PFSK-1 (cell line): Measurements from ENCODE around the gene MPP2.

ENCODE experiments used
- FOXP2 ChIP-seq: optimal IDR thresholded peaks from 2 replicates; pipeline ENCODE3; 2011; ENCODE audit warnings: borderline replicate concordance, control low read depth, inconsistent platforms; ENCODE audit not compliant: insufficient read depth; ENCODE audit errors: extremely low read length, extremely low read depth
- POLR2AphosphoS5 ChIP-seq: IDR thresholded peaks from 2 replicates; pipeline ENCODE4 v1.6.1; 2012; ENCODE audit warnings: low read depth, mild to moderate bottlenecking, control low read depth, low read length, moderate library complexity
- SIN3A ChIP-seq: IDR thresholded peaks from 2 replicates; pipeline ENCODE4 v1.6.1; 2012; ENCODE audit warnings: mild to moderate bottlenecking, low read length, moderate library complexity, borderline replicate concordance; ENCODE audit not compliant: insufficient read depth
- TAF1 ChIP-seq: IDR thresholded peaks from 2 replicates; pipeline ENCODE4 v1.6.1; 2012; ENCODE audit warnings: low read length, control low read depth, borderline replicate concordance; ENCODE audit not compliant: insufficient read depth
- TF ChIP-seq, protein P1 (sequence below), 2 experiments: IDR thresholded peaks; 2 replicates each; pipeline versions ENCODE4 v1.6.1 to v1.8.0; 2011 to 2012; ENCODE audit warnings: low read depth in 2 of 2, low read length in 2 of 2, control low read depth in 1 of 2, inconsistent platforms in 1 of 2, mild to moderate bottlenecking in 1 of 2, moderate library complexity in 1 of 2; ENCODE audit not compliant: insufficient read depth in 1 of 2

The MPP2 gene

DNA sequence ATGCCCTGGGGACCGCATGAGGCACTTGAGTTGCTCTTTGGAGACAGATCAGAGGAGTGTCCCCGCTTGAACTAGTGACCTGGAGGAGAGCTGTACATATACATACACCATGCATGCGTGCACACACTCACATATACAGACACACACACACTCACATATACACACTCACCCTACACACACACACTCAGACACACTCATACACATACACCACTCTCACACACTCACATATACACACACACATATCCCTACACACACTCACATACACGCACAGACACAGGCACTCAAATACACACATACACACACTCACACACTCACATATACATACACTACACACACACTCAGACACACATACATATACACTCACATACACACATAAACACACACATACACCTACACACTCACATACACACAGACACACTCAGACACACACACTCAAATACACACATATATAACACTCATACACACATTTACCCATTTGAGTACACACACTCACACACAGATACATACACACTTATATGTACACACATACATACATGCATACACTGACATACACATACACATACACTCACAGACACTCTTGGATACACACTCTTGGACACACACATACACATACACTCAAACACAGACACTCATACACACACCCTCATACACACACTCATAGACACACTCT lies 5.4 kb upstream of the MPP2 start:
- no peak for TF ChIP-seq FOXP2
- TF ChIP-seq, protein P1, sequence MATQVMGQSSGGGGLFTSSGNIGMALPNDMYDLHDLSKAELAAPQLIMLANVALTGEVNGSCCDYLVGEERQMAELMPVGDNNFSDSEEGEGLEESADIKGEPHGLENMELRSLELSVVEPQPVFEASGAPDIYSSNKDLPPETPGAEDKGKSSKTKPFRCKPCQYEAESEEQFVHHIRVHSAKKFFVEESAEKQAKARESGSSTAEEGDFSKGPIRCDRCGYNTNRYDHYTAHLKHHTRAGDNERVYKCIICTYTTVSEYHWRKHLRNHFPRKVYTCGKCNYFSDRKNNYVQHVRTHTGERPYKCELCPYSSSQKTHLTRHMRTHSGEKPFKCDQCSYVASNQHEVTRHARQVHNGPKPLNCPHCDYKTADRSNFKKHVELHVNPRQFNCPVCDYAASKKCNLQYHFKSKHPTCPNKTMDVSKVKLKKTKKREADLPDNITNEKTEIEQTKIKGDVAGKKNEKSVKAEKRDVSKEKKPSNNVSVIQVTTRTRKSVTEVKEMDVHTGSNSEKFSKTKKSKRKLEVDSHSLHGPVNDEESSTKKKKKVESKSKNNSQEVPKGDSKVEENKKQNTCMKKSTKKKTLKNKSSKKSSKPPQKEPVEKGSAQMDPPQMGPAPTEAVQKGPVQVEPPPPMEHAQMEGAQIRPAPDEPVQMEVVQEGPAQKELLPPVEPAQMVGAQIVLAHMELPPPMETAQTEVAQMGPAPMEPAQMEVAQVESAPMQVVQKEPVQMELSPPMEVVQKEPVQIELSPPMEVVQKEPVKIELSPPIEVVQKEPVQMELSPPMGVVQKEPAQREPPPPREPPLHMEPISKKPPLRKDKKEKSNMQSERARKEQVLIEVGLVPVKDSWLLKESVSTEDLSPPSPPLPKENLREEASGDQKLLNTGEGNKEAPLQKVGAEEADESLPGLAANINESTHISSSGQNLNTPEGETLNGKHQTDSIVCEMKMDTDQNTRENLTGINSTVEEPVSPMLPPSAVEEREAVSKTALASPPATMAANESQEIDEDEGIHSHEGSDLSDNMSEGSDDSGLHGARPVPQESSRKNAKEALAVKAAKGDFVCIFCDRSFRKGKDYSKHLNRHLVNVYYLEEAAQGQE (IDR thresholded peaks at IDR 0.05; ENCODE audit: insufficient read depth in 1 of 2, low read depth in 2 of 2, low read length in 2 of 2): no peak
- no peak for TF ChIP-seq TAF1
- TF ChIP-seq SIN3A: no peak
- no peak for TF ChIP-seq POLR2AphosphoS5

DNA sequence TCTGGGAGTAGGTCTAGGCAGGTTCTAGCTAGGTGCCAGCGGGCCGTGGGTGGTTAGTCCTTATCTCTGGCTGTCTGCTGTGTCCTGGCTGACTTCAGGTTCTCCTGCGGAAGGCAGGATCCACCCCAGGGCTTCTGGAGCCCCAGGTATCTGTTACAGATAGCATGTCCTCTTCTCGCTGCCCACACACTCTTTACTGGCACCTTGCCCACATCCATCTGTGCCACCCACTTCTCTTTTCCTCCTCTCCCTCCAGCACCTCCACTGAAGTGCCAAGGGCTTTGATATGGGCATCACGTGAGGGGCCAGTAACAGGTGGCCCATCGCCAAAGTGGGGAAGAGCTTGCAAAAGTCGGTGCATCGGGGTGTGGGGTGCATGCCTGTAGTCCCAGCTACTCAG lies 4.6 kb upstream of the MPP2 start:
- TF ChIP-seq FOXP2: no peak
- TF ChIP-seq, protein P1 (IDR thresholded peaks at IDR 0.05; ENCODE audit: insufficient read depth in 1 of 2, low read depth in 2 of 2, low read length in 2 of 2): no peak
- TF ChIP-seq TAF1: no peak
- no peak for TF ChIP-seq POLR2AphosphoS5
- no peak for TF ChIP-seq SIN3A

DNA sequence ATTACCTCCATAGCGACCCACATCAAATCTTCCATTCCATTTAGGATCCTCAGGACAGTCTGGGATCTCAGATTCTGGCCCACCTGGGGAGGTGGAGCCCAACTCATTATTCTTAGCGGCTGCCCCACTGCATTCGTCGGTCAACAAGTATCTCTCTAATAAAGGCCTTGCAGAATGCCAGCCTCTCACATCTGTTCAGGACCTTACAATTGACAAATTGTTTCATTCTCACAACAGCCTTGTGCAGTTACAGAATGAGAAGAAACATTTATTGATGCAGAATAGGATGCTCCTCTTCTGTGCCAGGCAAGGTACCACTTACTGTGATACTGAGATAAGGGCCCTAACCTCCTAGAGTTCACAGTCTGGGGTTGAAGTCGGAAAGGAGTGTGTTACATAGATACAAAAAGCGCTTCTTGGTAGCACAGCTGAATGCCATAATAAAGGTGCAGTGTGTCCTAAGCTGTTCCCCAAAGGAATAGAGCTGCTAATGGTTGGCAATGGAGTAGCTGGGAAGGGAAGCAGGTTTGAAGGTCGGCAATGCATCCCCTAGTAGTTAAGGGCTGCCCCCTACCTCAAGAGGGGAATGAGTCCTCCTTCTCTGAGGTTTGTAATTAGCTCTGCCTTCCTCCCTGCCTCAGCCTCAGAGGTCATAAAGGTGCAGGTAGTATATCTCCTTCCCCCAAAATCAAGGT lies 2.3 kb upstream of the MPP2 start:
- no peak for TF ChIP-seq TAF1
- TF ChIP-seq SIN3A: no peak
- TF ChIP-seq, protein P1 (IDR thresholded peaks at IDR 0.05; ENCODE audit: insufficient read depth in 1 of 2, low read depth in 2 of 2, low read length in 2 of 2): no peak
- TF ChIP-seq POLR2AphosphoS5: no peak
- TF ChIP-seq FOXP2: no peak

DNA sequence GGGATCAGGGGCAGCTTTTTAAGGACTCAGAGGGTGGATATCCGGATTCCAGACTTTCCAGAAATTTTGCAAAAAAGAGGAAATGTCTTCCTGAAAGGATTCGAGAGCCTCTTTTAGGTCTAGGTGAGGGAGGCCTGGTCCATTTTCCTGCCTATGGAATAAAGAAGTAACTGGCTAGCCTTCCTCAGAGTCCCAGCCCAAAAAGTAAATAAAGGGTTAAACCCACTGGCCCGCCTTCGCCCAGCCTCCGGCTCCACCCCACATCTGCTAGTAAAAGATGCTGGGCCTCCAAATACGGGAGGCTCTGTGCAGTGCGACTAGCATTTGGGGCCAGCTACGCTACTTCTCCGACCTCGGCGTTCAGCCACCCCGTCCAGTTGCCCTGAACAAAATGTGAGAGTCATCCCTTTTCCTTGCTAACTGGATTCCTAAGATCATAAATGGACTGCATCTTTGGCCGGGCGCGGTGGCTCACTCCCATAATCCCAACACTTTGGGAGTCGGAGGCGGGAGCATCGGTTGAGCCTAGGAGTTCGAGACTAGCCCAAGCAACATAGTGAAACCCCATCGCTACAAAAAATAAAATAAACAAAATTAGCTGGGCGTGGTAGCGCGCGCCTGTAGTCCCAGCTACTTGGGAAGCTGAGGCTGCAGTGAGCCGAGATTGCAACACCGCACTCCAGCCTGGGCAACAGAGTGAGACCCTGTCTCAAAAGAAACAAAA lies 824 bp upstream of the MPP2 start:
- TF ChIP-seq, protein P1 (IDR thresholded peaks at IDR 0.05; ENCODE audit: insufficient read depth in 1 of 2, low read depth in 2 of 2, low read length in 2 of 2): no peak
- TF ChIP-seq TAF1 (no peak), SIN3A (no peak)
